GM12878 (cell line): ENCODE data around the gene BTNL8. TPM values are rescaled to one million over a fixed set of nuclear protein-coding genes. Genes with fewer than 3 reads are reported as not detected.

Source experiments
- ATAC-seq: fragments of 200-7000 bp; cut with Tn5 transposase; 3 replicates; pipeline ENCODE4 v1.9.1; 2020; ENCODE audit warnings: mild to moderate bottlenecking, moderate library complexity
- BruUV-seq: library from RNA; stranded (reverse); fragments of 400-500 nt; replicated peaks from 2 replicates; lab custom pipeline; 2021; lab: Mats Ljungman, UMichigan
- CTCF ChIA-PET: fragments of 300-600 bp; sonication (Branson Sonifier 250); formaldehyde crosslinking; extraction: SDS; loops from one replicate; lab custom pipeline; 2021; ENCODE audit warnings: inconsistent platforms; lab: Yijun Ruan, JAX
- POLR2A ChIA-PET: fragments of 350-600 bp; formaldehyde crosslinking; extraction: SDS; loops from one replicate; lab custom pipeline; 2021; ENCODE audit warnings: inconsistent platforms; lab: Charles Lee
- RAD21 ChIA-PET: fragments of 300-600 bp; sonication (Branson Sonifier 250); formaldehyde crosslinking; loops from one replicate; lab custom pipeline; 2023; ENCODE audit warnings: antibody characterized with exemption; ENCODE audit not compliant: unreplicated experiment; lab: Charles Lee
- SMC1A ChIA-PET: fragments of 300-600 bp; sonication (Branson Sonifier 250); formaldehyde crosslinking; loops from one replicate; lab custom pipeline; 2023; ENCODE audit not compliant: unreplicated experiment, uncharacterized antibody; lab: Charles Lee
- DNase-seq: peaks from one replicate; pipeline ENCODE4 v3.0.0-alpha.2; 2011; ENCODE audit warnings: low read depth, low spot score
- FAIRE-seq: peaks from 3 replicates; lab custom pipeline; 2011; peaks lifted over from hg19 to GRCh38; lab: Jason Lieb, UNC
- H2AFZ ChIP-seq: 2 replicates; pipeline ENCODE4 v1.6.0; 2011; ENCODE audit warnings: low read depth, low read length, control low read depth; ENCODE audit not compliant: control insufficient read depth
- H3K27ac ChIP-seq: 2 replicates; pipeline ENCODE4 v1.5.1; 2011; ENCODE audit warnings: control low read depth; ENCODE audit not compliant: control insufficient read depth, insufficient read depth
- H3K27me3 ChIP-seq, 2 experiments: replicated peaks in 1 of 2; 2 replicates each; pipeline versions ENCODE4 v1.6.0 to v1.6.1; 2011; ENCODE audit warnings: low read length in 1 of 2; ENCODE audit not compliant: control insufficient read depth in 2 of 2, insufficient read depth in 2 of 2
- H3K36me3 ChIP-seq, 2 experiments: 2 replicates each; pipeline ENCODE4 v1.5.1; 2011; ENCODE audit warnings: low read length in 1 of 2; ENCODE audit not compliant: control insufficient read depth in 2 of 2, insufficient read depth in 2 of 2
- H3K4me1 ChIP-seq: 2 replicates; pipeline ENCODE4 v1.6.1; 2011; ENCODE audit warnings: mild to moderate bottlenecking, low read length, moderate library complexity, mixed read lengths; ENCODE audit not compliant: control insufficient read depth, insufficient read depth
- H3K4me2 ChIP-seq: 2 replicates; pipeline ENCODE4 v1.6.0; 2011; ENCODE audit warnings: control low read depth; ENCODE audit not compliant: control insufficient read depth, insufficient read depth
- H3K4me3 ChIP-seq: fragments of 200-600 bp; sonication (generic); 2 replicates; pipeline ENCODE4 v1.5.1; 2016
- H3K79me2 ChIP-seq: 2 replicates; pipeline ENCODE4 v1.6.0; 2011; ENCODE audit warnings: low read length; ENCODE audit not compliant: control insufficient read depth, insufficient read depth
- H3K9ac ChIP-seq: 2 replicates; pipeline ENCODE4 v1.8.0; 2011; ENCODE audit warnings: low read length, control low read depth, mixed read lengths; ENCODE audit not compliant: control insufficient read depth, insufficient read depth
- H3K9me3 ChIP-seq: replicated peaks from 3 replicates; pipeline ENCODE4 v1.5.1; 2011; ENCODE audit warnings: mild to moderate bottlenecking, low read length; ENCODE audit not compliant: control insufficient read depth, insufficient read depth
- H4K20me1 ChIP-seq: 2 replicates; pipeline ENCODE4 v1.6.0; 2011; ENCODE audit not compliant: control insufficient read depth, insufficient read depth
- CHD1 ChIP-seq: IDR thresholded peaks from 2 replicates; pipeline ENCODE4 v1.6.1; 2012; ENCODE audit warnings: low read depth, low read length, improper control_type of control experiment
- EP300 ChIP-seq, 2 experiments: fragments of 150-350 bp in 1 of 2; IDR thresholded peaks; 2 replicates each; pipeline ENCODE4 v1.6.1; 2011 to 2012; ENCODE audit warnings: low read depth in 2 of 2, low read length in 2 of 2, borderline replicate concordance in 1 of 2, improper control_type of control experiment in 1 of 2, inconsistent platforms in 1 of 2; ENCODE audit not compliant: control insufficient read depth in 1 of 2
- FOXM1 ChIP-seq: IDR thresholded peaks from 2 replicates; pipeline ENCODE4 v1.6.1; 2012; ENCODE audit warnings: low read depth, mild to moderate bottlenecking, inconsistent platforms, low read length, moderate library complexity
- KDM1A ChIP-seq: fragments of 200-600 bp; sonication (generic); IDR thresholded peaks from 2 replicates; pipeline ENCODE4 v1.6.1; 2016; ENCODE audit warnings: borderline replicate concordance
- RB1 ChIP-seq: fragments of 450-650 bp; formaldehyde crosslinking; IDR thresholded peaks from 2 replicates; pipeline ENCODE4 v1.6.1; 2017; ENCODE audit warnings: mild to moderate bottlenecking, borderline replicate concordance
- RUNX3 ChIP-seq: IDR thresholded peaks from 2 replicates; pipeline ENCODE4 v1.6.1; 2012; ENCODE audit warnings: low read length, inconsistent platforms
- SIN3A ChIP-seq: IDR thresholded peaks from 2 replicates; pipeline ENCODE4 v1.6.1; 2012; ENCODE audit warnings: low read depth, low read length, improper control_type of control experiment
- SMAD5 ChIP-seq: IDR thresholded peaks from 2 replicates; pipeline ENCODE4 v1.6.1; 2016; ENCODE audit warnings: antibody characterized with exemption, low read depth
- WRNIP1 ChIP-seq: IDR thresholded peaks from 2 replicates; pipeline ENCODE4 v1.6.1; 2011; ENCODE audit warnings: low read depth, low read length, improper control_type of control experiment, borderline replicate concordance
- WGBS: methylation state at CpG from one replicate; pipeline ENCODE4 v1.1.6; 2016; ENCODE audit warnings: low lambda C conversion rate; ENCODE audit not compliant: insufficient replicate concordance, insufficient coverage; ENCODE audit errors: missing lambda C conversion rate; 5-methylcytosine and 5-hydroxymethylcytosine counted together
- in situ Hi-C: fragments of 300-500 bp; cut with MboI; formaldehyde crosslinking; loops from 9 replicates; pipeline ENCODE4 v1.14.3; 2018; ENCODE audit warnings: mixed read lengths
- intact Hi-C: fragments of 100-400 bp; cut with micrococcal nuclease; formaldehyde crosslinking; loops from one replicate; pipeline ENCODE4 v1.14.2; 2022; ENCODE audit not compliant: unreplicated experiment
- polyA plus RNA-seq, 11 experiments: library from polyadenylated mRNA; depleted of rRNA in 4 of 11; unstranded in 6 of 11; stranded (reverse) in 5 of 11; fragments of >200 nt; fragmentation: Nextera tagmentation in 4 of 11; fragmentation: Illumina TruSeq in 1 of 11; extraction: Ambion mirVana in 4 of 11; extraction: Trizol in 1 of 11; gene quantifications; 1 replicate in 1 of 11; 2 replicates in 10 of 11; pipeline versions ENCODE4 v1.2.1 to v1.2.3, GENCODE V29; 2011 to 2016; ENCODE audit warnings: inconsistent platforms in 2 of 11, missing spikeins in 2 of 11, low read depth in 1 of 11
- total RNA-seq, 4 experiments: library from RNA; depleted of rRNA in 3 of 4; stranded (reverse); fragments of >200 nt in 3 of 4; fragmentation: Illumina TruSeq in 1 of 4; extraction: Trizol in 1 of 4; gene quantifications; 2 replicates each; pipeline versions ENCODE4 v1.2.1 to v1.2.3, GENCODE V29; 2013 to 2021
- TF ChIP-seq, protein P1 (sequence below): IDR thresholded peaks from 2 replicates; pipeline ENCODE4 v1.6.1; 2011; ENCODE audit warnings: low read depth, mild to moderate bottlenecking, low read length, moderate library complexity, borderline replicate concordance; ENCODE audit errors: extremely low read depth
- TF ChIP-seq, protein P2 (sequence below): fragments of 450-650 bp; IDR thresholded peaks from 2 replicates; pipeline ENCODE4 v1.6.1; 2014; ENCODE audit warnings: mild to moderate bottlenecking
- TF ChIP-seq, protein P3 (sequence below): fragments of 450-650 bp; formaldehyde crosslinking; IDR thresholded peaks from 2 replicates; pipeline ENCODE4 v1.4.0; 2022; ENCODE audit warnings: mild to moderate bottlenecking, moderate library complexity
- TF ChIP-seq, protein P4 (sequence below): fragments of 450-650 bp; IDR thresholded peaks from 2 replicates; pipeline ENCODE4 v1.6.1; 2017; ENCODE audit warnings: mild to moderate bottlenecking

Gene BTNL8
- total and polyA plus RNA-seq, 10 of the 15 experiments (the other 5 are each of a cell fraction or from before 2014, with no cell fraction given) = 0.13 to 3.4 (median 0.26) TPM; not detected in 2

DNA sequence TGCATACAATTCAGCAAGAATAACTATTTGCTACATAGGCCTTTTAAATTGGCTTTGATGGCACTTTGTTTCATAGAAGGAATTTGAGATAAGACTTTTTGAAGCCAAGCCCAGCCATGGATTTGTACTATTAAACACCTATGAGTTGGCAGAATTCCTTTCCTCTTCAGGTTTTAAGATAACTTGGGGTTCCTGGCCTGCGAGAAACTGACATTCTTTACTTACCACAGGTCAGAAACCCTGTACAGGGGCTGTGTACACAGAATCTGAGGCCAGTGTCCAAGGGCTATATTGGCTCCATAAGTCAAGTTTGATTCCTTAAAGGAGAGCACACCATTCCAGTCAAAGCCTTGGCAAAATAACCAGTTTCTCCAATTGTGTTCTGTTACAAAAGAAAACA is 78.9 kb downstream of the BTNL8 start (continued):
- no peak for TF ChIP-seq SIN3A
- TF ChIP-seq, protein P1, sequence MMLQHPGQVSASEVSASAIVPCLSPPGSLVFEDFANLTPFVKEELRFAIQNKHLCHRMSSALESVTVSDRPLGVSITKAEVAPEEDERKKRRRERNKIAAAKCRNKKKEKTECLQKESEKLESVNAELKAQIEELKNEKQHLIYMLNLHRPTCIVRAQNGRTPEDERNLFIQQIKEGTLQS = no peak
- TF ChIP-seq, protein P2, sequence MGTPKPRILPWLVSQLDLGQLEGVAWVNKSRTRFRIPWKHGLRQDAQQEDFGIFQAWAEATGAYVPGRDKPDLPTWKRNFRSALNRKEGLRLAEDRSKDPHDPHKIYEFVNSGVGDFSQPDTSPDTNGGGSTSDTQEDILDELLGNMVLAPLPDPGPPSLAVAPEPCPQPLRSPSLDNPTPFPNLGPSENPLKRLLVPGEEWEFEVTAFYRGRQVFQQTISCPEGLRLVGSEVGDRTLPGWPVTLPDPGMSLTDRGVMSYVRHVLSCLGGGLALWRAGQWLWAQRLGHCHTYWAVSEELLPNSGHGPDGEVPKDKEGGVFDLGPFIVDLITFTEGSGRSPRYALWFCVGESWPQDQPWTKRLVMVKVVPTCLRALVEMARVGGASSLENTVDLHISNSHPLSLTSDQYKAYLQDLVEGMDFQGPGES = no peak

DNA sequence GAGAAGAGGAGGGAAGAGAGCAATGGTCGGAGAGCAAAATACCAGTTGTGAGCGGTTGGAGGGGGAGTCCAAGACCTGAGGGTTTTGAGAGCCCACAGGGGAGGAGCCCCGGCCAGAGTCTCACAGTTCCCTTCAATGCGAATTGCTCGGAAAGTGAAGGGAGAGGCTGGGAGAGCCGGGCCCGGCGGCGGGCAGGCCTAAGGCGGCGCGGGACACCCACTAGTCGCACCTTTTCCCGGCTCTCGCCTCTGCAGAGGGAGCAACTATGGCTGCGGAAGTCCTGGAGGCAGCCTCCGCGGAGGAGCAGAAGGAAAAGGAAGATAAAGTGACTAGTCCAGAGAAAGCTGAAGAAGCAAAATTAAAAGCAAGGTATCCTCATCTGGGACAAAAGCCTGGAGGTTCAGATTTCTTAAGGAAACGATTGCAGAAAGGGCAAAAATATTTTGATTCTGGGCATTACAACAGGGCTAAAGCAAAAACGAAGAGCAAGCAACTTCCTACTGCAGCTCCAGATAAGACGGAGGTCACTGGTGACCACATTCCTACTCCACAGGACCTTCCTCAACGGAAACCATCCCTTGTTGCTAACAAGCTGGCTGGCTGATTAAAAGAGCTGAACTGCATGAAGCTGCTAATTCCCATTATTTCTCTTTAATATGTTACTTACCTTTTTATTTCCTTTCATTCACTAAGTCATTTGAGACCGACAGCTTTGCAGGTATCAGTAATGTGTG is 83.2 kb downstream of the BTNL8 start:
- H2AFZ ChIP-seq = no peak overlapping the region
- H3K27ac ChIP-seq = no peak overlapping the region
- ChIA-PET POLR2A (no interaction called here), SMC1A (no interaction called here), RAD21 (interaction anchor here (1.2 kb wide), 1 partner anchor 168 kb away, joined by 3 read pairs; no protein-coding TSS in a partner anchor), CTCF (interaction anchor here (1.4 kb wide), 1 partner anchor 73 kb away, joined by 3 read pairs; no protein-coding TSS in a partner anchor)
- no peaks in the 10 kb centered on the region for H3K36me3 ChIP-seq
- no peak overlapping the region for H3K4me2 ChIP-seq
- FAIRE-seq (no peak), ATAC-seq (no peak), DNase-seq (no peak)
- WGBS = 77% methylated on average over 23 of the region's 23 CpGs
- BruUV-seq = no TSS peak
- no peaks in the 10 kb centered on the region for H3K79me2 ChIP-seq
- H3K4me3 ChIP-seq = no peak overlapping the region
- in situ Hi-C loops (no loop called here), intact Hi-C loops (no loop called here)
- no peaks in the 10 kb centered on the region for H3K4me1 ChIP-seq
- no peak overlapping the region for H3K9ac ChIP-seq
- H3K9me3 ChIP-seq = no peaks in the 10 kb centered on the region; the same call in 2 of the 3 replicates
- no peaks in the 10 kb centered on the region; a peak in 1 of 4 replicates for H3K27me3 ChIP-seq
- H4K20me1 ChIP-seq = no peaks in the 10 kb centered on the region
- no peak for TF ChIP-seq WRNIP1
- TF ChIP-seq RB1 = no peak
- TF ChIP-seq KDM1A = no peak
- TF ChIP-seq, protein P3, sequence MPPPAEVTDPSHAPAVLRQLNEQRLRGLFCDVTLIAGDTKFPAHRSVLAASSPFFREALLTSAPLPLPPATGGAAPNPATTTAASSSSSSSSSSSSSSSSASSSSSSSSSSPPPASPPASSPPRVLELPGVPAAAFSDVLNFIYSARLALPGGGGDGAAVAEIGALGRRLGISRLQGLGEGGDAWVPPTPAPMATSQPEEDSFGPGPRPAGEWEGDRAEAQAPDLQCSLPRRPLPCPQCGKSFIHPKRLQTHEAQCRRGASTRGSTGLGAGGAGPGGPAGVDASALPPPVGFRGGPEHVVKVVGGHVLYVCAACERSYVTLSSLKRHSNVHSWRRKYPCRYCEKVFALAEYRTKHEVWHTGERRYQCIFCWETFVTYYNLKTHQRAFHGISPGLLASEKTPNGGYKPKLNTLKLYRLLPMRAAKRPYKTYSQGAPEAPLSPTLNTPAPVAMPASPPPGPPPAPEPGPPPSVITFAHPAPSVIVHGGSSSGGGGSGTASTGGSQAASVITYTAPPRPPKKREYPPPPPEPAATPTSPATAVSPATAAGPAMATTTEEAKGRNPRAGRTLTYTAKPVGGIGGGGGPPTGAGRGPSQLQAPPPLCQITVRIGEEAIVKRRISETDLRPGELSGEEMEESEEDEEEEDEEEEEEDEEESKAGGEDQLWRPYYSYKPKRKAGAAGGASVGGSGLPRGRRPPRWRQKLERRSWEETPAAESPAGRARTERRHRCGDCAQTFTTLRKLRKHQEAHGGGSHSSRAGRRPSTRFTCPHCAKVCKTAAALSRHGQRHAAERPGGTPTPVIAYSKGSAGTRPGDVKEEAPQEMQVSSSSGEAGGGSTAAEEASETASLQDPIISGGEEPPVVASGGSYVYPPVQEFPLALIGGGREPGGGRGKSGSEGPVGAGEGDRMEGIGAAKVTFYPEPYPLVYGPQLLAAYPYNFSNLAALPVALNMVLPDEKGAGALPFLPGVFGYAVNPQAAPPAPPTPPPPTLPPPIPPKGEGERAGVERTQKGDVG (CRISPR knock-in tag) = no peak
- no peak for TF ChIP-seq EP300 (IDR thresholded peaks at IDR 0.05; ENCODE audit: borderline replicate concordance in 1 of 2, control insufficient read depth in 1 of 2, low read depth in 2 of 2, low read length in 2 of 2)
- TF ChIP-seq, protein P4, sequence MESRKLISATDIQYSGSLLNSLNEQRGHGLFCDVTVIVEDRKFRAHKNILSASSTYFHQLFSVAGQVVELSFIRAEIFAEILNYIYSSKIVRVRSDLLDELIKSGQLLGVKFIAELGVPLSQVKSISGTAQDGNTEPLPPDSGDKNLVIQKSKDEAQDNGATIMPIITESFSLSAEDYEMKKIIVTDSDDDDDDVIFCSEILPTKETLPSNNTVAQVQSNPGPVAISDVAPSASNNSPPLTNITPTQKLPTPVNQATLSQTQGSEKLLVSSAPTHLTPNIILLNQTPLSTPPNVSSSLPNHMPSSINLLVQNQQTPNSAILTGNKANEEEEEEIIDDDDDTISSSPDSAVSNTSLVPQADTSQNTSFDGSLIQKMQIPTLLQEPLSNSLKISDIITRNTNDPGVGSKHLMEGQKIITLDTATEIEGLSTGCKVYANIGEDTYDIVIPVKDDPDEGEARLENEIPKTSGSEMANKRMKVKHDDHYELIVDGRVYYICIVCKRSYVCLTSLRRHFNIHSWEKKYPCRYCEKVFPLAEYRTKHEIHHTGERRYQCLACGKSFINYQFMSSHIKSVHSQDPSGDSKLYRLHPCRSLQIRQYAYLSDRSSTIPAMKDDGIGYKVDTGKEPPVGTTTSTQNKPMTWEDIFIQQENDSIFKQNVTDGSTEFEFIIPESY = no peak
- TF ChIP-seq SMAD5 = no peak
- TF ChIP-seq CHD1 = no peak
- TF ChIP-seq RUNX3 = no peak
- no peak for TF ChIP-seq FOXM1
